HG03432 (cell line): ENCODE data around the gene CSF3.

ENCODE experiments used
- ATAC-seq: cut with Tn5 transposase; IDR thresholded peaks from one replicate; pipeline ENCODE4 v1.9.1; 2021; ENCODE audit warnings: mild to moderate bottlenecking, moderate library complexity; ENCODE audit not compliant: unreplicated experiment

CSF3 gene

DNA sequence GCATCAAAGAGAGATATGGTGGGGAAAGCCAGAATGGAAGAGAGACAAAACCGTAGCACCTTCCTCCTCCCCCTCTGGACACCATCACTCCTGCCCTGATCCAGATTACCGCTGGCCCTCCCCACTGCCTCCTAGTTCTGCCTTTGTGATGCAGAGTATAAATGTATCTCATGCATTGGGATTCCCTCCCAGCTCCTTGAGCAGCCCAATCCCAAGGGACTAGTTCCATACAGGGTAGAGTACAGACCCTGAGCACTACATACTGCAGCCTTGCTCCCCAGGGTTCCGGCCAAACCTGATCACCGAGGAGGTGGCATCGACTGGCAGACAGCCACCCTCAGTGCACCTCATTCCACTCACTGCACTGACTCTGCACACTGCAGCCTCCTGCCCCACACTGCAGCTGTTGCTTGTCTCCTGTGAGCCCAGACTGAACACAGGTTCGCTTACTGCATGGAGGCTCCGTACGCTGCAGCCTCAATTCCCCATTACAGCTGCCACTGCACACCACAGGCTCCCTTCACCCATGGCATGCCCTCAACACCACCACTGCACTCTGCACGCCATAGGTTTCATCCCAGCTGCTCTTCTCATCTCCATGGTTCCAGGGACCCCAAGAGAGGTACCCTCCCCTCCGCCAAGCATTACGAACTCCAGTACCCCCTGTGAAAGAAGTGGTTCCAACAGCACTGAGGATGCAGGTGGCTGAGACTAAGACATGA, 45.8 kb downstream of the CSF3 start:
- ATAC-seq: no peak

- ATAC-seq: no peak
Observed at GRCh38 chr17:40061609-40062038, 46.4 kb downstream of the CSF3 start.

GRCh38 chr17:40062329-40063186, 47.3 kb downstream of the CSF3 start, which contains the start of gene THRA:
TSS of gene THRA (plus strand) at chr17:40062965. CDS start at chr17:40074489, 11,524 bp downstream.
- ATAC-seq: peak; percentile 77

DNA sequence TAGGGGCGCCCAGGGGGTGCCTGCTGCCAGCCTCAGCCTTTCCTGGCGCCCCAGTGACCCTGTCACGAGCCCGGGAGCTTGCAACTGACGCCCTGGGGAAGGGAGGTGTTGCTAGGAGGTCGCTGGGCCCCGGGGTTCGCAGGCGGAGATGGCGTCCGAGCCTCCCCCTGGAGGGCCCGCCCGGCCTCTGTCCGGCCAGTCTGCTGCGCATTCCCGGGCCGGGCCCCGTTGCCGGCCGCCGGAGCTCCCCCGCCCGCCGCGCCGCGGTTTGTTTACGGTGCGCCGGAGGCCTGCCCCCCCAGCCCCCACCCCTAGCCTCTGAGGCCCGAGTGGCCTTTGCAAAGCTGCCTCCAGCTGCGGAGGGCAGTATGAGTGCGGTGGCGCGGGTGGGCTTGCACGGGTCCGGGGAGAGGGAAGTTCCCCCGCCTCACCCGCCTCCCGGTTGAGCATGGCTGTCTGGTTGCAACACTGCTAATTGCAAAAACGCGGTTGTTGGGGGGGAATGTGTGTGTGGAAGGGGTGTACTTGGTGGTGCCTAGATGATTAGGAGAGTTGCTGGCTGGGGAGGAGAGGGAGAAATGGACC, 48.0 kb downstream of the CSF3 start:
- ATAC-seq: peak; percentile 38

DNA sequence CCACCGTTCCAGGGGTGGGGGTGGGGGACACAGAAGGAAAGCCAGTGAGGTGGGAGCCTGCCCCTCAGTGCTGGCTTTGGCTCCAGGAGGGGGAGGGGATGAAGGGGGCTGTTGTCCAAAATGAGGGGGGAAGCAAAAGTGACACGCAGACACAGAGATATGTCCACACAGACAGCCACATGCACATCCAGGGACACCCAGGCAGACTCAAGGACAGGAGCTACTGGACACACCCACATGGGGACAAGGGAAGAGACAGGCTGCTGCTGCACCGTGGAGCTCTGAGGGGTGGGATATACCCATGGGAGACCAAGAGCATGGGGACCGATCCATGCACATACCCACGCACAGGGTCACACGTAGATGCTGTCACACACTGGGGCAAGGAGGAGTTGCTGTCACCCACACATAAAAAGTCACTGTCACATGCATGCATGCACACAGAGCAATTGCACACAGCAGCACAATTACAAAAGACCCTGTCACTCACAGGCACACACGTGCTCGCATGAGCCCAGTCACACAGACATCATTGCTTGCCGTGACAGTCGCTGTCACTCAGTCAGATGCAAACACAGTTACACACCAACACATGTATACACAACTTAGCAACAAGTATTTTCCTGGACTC, 48.8 kb downstream of the CSF3 start:
- ATAC-seq: no peak

DNA sequence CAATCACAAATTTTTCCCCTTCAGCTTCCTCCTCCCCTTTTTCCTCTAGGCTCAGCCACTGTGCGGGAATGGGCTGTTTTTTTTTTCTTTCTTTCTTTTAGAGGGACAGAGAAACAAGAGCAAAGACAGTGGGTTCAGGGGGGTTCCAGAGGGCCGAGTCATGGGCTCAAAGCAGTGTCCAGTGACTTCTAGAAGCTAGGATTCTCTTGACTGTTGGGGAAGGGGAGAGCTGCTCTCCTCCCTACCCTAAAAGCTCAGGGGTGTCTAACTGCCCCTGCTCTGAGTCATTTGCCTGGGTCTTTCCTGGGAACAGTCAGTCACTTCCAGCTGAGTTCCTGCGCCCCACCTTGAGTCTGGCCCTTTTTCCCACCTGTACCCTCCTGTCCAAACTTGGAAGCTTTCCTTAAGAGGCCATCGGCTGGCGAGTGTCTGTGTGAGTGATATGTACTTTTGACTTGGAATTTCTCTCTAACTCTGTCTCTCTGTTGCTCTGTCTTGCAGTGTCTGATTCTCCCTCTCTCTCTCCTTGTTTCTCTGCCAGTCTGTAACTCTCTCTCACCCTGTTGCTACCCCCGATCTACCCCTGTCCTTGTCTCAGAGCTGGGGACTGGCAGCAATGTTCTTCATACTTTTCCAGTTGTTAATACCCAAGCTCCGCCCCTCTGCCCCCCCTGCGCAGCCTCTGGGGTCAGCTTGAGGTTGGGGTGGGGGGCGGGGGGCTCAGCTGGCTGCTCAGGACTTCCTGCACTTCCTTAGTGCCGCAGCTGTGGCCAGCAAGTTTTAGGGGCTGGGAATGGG, 49.9 kb downstream of the CSF3 start:
- no peak for ATAC-seq

- ATAC-seq: no peak
Observed at GRCh38 chr17:40065769-40066510, 50.7 kb downstream of the CSF3 start.
